K562 (cell line): Measurements from ENCODE around the gene FBXO10.
"Not testable (repeated sequence)": the region's sequence is repeated elsewhere in the genome, so short reads cannot be mapped to it uniquely, and the experiment has no call there.

Experiments used
- ATF4 ChIP-seq: fragments of 450-650 bp; formaldehyde crosslinking; IDR thresholded peaks from 2 replicates; pipeline ENCODE4 v1.4.0; 2022; ENCODE audit warnings: mild to moderate bottlenecking, moderate library complexity
- ELF1 ChIP-seq: fragments of 200-800 bp; sonication (Bioruptor generic); IDR thresholded peaks from 2 replicates; pipeline ENCODE4 v1.6.1; 2016; ENCODE audit warnings: missing genetic modification characterization, missing compliant biosample characterization
- SIN3B ChIP-seq: fragments of 450-650 bp; IDR thresholded peaks from 2 replicates; pipeline ENCODE4 v1.6.1; 2017; ENCODE audit warnings: low read depth, mild to moderate bottlenecking, moderate library complexity
- SMC3 ChIP-seq: conservative IDR thresholded peaks from 2 replicates; pipeline ENCODE4 v1.6.1; 2011; ENCODE audit warnings: low read depth, low read length, improper control_type of control experiment; ENCODE audit not compliant: insufficient read depth

GRCh38 chr9:37467530-37467929 lies 108.7 kb downstream of the FBXO10 start:
- TF ChIP-seq ATF4; SMC3; SIN3B; ELF1 (tag): not testable (repeated sequence)
